ENCODE data around the gene NCAPG.
"Not testable (repeated sequence)": the region's sequence is repeated elsewhere in the genome, so short reads cannot be mapped to it uniquely, and the experiment has no call there.

NCAPG gene

GRCh38 chr4:17823871-17824669 lies 13.3 kb downstream of the NCAPG start:
- Mint-ChIP-seq H3K27me3 (no peaks in the 10 kb centered on the region), H3K27ac (no peak overlapping the region), H3K36me3 (no peaks in the 10 kb centered on the region), H3K4me3 (no peak overlapping the region), H3K4me1 (no peaks in the 10 kb centered on the region), H3K9me3 (no peaks in the 10 kb centered on the region)

DNA sequence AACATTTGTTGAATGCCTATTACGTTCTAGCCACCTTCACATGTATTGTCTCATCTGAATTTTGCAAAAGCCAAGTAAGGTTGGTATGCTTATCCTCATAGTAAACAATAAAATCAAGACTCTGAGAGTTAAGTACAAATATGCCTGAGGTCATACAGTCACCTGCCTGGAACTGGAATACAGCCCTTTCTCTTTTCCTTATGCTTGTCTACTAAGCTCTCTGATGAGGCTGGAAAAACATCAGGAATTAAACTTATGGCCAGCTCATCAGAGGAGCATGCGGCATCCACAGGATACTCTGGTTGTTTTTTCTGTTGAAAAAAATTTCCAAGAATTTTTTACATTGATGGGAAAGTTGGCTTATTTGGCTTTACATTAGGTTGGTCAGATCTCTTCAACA lies 35.5 kb downstream of the NCAPG start:
- no peaks in the 10 kb centered on the region for H3K4me1 Mint-ChIP-seq
- H3K36me3 Mint-ChIP-seq: peaks cover 3% of the 10 kb centered on the region
- H3K27me3 Mint-ChIP-seq: no peaks in the 10 kb centered on the region
- no peak overlapping the region for H3K27ac Mint-ChIP-seq
- H3K9me3 Mint-ChIP-seq: no peaks in the 10 kb centered on the region
- no peak overlapping the region for H3K4me3 Mint-ChIP-seq

- H3K36me3 Mint-ChIP-seq, H3K9me3 Mint-ChIP-seq, H3K27me3 Mint-ChIP-seq, H3K27ac Mint-ChIP-seq, H3K4me1 Mint-ChIP-seq, H3K4me3 Mint-ChIP-seq: not testable (repeated sequence)
Measured at GRCh38 chr4:17850295-17850694, 39.5 kb downstream of the NCAPG start.

- peaks cover 1% of the 10 kb centered on the region for H3K36me3 Mint-ChIP-seq
- H3K4me1 Mint-ChIP-seq: no peaks in the 10 kb centered on the region
- no peak overlapping the region for H3K4me3 Mint-ChIP-seq
- H3K27me3 Mint-ChIP-seq: no peaks in the 10 kb centered on the region
- H3K9me3 Mint-ChIP-seq: no peaks in the 10 kb centered on the region
- no peak overlapping the region for H3K27ac Mint-ChIP-seq
Measured at GRCh38 chr4:17851959-17852358, 41.2 kb downstream of the NCAPG start.

GRCh38 chr4:17854036-17854435 lies 43.3 kb downstream of the NCAPG start:
- Mint-ChIP-seq H3K4me1 (no peaks in the 10 kb centered on the region), H3K27me3 (no peaks in the 10 kb centered on the region)

DNA sequence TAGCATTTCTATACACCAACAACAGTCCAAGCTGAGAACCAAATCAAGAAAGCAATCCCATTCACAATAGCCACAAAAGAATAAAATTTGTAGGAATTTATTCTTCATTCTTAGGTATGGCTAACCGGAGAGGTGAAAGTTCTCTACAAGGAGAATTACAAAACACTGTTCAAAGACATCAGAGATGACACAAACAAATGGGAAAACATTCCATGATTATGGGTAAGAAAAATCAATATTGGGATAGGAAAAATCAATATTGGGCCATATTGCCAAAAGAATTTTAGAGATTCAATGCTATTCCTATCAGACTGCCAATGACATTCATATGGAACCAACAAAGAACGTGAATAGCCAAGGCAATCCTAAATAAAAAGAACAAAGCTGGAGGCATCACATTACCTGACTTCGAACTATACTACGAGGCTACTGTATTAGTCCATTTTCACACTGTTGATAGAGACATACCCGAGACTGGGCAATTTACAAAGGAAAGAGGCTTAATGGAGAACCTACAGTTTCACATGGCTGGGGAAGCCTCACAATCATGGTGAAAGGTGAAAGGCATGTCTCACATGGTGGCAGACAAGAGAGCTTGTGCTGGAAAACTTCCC lies 49.1 kb downstream of the NCAPG start:
- no peak overlapping the region for H3K4me3 Mint-ChIP-seq
- peaks cover 18% of the 10 kb centered on the region for H3K9me3 Mint-ChIP-seq

More at GRCh38 chr4:17854036-17854435, 43.3 kb downstream of the NCAPG start:
- H3K9me3 Mint-ChIP-seq: peaks cover 6% of the 10 kb centered on the region
- peaks cover 5% of the 10 kb centered on the region for H3K36me3 Mint-ChIP-seq
- no peak overlapping the region for H3K4me3 Mint-ChIP-seq
- H3K27ac Mint-ChIP-seq: no peak overlapping the region

GRCh38 chr4:17861906-17862305 lies 51.1 kb downstream of the NCAPG start:
- not testable (repeated sequence) for H3K4me3 Mint-ChIP-seq, H3K4me1 Mint-ChIP-seq, H3K27me3 Mint-ChIP-seq, H3K27ac Mint-ChIP-seq
- Mint-ChIP-seq H3K9me3 (peaks cover 18% of the 10 kb centered on the region), H3K36me3 (peaks cover 32% of the 10 kb centered on the region)

More for the DNA sequence above, 49.1 kb downstream of the NCAPG start:
- H3K36me3 Mint-ChIP-seq: peaks cover 30% of the 10 kb centered on the region
- H3K4me1 Mint-ChIP-seq: no peaks in the 10 kb centered on the region
- H3K27me3 Mint-ChIP-seq: no peaks in the 10 kb centered on the region
- H3K27ac Mint-ChIP-seq: no peak overlapping the region

DNA sequence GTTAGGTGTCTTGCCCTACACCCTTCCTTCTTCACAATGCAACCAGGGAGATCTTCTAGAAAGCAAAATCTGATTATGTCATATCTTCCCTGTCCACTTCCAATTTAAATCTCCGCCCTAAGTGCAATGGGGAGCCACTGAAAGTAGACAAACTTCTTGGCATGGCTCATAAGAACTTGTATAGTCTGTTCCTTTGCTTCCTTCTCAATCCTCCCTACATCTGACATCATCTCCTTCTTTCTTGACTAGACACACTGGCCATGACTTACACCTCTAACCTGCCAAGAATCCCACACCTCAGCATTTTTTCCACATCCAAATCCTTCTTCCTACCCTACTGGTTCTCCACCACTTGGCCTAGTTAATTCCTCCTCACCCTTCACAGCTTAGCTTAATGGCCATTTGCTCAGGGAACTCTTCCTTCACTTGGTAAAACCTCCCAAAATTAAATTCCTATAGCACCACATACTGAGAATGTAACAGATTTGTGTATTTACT lies 55.1 kb downstream of the NCAPG start:
- H3K9me3 Mint-ChIP-seq: peaks cover 12% of the 10 kb centered on the region
- H3K4me3 Mint-ChIP-seq: no peak overlapping the region
- no peak overlapping the region for H3K27ac Mint-ChIP-seq

DNA sequence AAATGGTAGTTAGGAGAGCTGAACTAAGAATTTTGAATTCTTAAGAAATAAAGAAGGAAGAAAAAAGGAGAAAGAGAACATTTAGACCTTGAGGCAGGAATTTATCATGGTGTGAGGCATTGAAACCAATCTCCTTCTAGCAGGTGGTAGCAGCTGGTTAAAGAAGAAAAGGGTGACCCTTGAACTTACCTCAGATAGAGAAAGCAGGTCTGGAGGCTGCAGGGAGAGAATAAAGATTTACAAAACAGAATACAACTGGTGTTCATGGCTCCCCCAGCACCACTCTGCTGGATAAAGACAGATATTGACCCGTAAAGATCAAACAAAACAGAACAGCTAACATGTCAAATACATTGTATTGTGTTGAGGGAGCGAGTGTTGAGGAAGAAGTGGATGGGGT lies 56.0 kb downstream of the NCAPG start:
- H3K9me3 Mint-ChIP-seq: peaks cover 9% of the 10 kb centered on the region
- H3K27ac Mint-ChIP-seq: no peak overlapping the region
- peaks cover 16% of the 10 kb centered on the region for H3K36me3 Mint-ChIP-seq
- no peaks in the 10 kb centered on the region for H3K4me1 Mint-ChIP-seq
- no peaks in the 10 kb centered on the region for H3K27me3 Mint-ChIP-seq
- H3K4me3 Mint-ChIP-seq: no peak overlapping the region

More for the DNA sequence above, 55.1 kb downstream of the NCAPG start:
- Mint-ChIP-seq H3K4me1 (no peaks in the 10 kb centered on the region), H3K36me3 (peaks cover 20% of the 10 kb centered on the region), H3K27me3 (no peaks in the 10 kb centered on the region)

GRCh38 chr4:17867276-17867675 lies 56.5 kb downstream of the NCAPG start:
- Mint-ChIP-seq H3K27ac (no peak overlapping the region), H3K4me1 (no peaks in the 10 kb centered on the region), H3K27me3 (no peaks in the 10 kb centered on the region), H3K4me3 (no peak overlapping the region), H3K36me3 (peaks cover 12% of the 10 kb centered on the region), H3K9me3 (peaks cover 4% of the 10 kb centered on the region)

GRCh38 chr4:17869327-17869726 lies 58.5 kb downstream of the NCAPG start:
- no peak overlapping the region for H3K27ac Mint-ChIP-seq
- no peak overlapping the region for H3K4me3 Mint-ChIP-seq
- H3K9me3 Mint-ChIP-seq: no peaks in the 10 kb centered on the region
- no peaks in the 10 kb centered on the region for H3K4me1 Mint-ChIP-seq
- H3K27me3 Mint-ChIP-seq: no peaks in the 10 kb centered on the region
- H3K36me3 Mint-ChIP-seq: peaks cover 3% of the 10 kb centered on the region

GRCh38 chr4:17875402-17876070 lies 64.8 kb downstream of the NCAPG start:
- Mint-ChIP-seq H3K27me3 (no peaks in the 10 kb centered on the region), H3K36me3 (peaks cover 10% of the 10 kb centered on the region), H3K4me3 (no peak overlapping the region), H3K4me1 (no peaks in the 10 kb centered on the region), H3K27ac (no peak overlapping the region), H3K9me3 (peaks cover 12% of the 10 kb centered on the region)

GRCh38 chr4:17876943-17877342 lies 66.2 kb downstream of the NCAPG start:
- H3K9me3 Mint-ChIP-seq: peaks cover 12% of the 10 kb centered on the region
- H3K4me3 Mint-ChIP-seq: no peak overlapping the region
- peaks cover 10% of the 10 kb centered on the region for H3K36me3 Mint-ChIP-seq
- no peaks in the 10 kb centered on the region for H3K27me3 Mint-ChIP-seq
- no peaks in the 10 kb centered on the region for H3K4me1 Mint-ChIP-seq
- no peak overlapping the region for H3K27ac Mint-ChIP-seq

DNA sequence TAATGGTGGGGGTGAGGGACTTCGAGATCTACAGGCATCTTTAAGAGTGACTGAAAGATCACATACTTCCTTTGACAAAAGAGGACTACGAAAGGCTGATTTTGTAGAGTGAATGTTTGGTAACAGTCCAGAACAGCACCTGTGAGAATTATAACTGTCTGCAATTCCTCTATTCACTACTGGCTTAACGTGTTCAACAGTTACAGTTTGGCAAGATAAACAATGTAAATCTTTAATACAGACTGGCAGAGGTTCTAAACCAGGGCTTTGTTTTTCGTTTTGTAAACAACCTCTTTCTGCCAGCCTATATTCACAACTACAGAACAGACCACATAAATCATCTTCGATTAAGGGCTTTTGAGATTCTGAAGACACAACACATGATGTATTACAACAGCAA lies 66.9 kb downstream of the NCAPG start:
- H3K27ac Mint-ChIP-seq: no peak overlapping the region
- no peaks in the 10 kb centered on the region for H3K27me3 Mint-ChIP-seq
- H3K9me3 Mint-ChIP-seq: peaks cover 12% of the 10 kb centered on the region

DNA sequence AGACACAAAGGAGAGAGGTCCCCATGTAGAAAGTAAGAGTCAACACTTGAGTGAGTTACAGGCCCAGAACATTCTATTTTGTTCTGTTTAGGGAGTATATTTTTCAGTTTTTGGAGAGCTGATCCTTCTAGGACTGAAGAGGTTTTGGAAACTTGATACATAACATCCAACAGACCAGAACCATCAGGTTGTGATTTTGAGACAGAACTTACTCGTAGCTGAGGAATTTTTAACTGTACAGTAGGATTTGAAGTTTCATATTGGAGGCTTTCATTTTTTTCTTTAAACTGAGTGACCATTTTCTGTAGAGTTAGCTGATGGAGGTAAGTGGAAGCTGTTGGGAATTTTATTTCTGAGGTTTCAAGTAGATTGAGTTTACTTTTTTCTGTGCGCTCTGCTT lies 73.3 kb downstream of the NCAPG start:
- H3K4me3 Mint-ChIP-seq: no peak overlapping the region
- no peak overlapping the region for H3K27ac Mint-ChIP-seq
- H3K9me3 Mint-ChIP-seq: no peaks in the 10 kb centered on the region
- H3K4me1 Mint-ChIP-seq: no peaks in the 10 kb centered on the region
- no peaks in the 10 kb centered on the region for H3K27me3 Mint-ChIP-seq
- peaks cover 13% of the 10 kb centered on the region for H3K36me3 Mint-ChIP-seq

More for the DNA sequence above, 66.9 kb downstream of the NCAPG start:
- no peaks in the 10 kb centered on the region for H3K4me1 Mint-ChIP-seq
- H3K36me3 Mint-ChIP-seq: peaks cover 10% of the 10 kb centered on the region
- no peak overlapping the region for H3K4me3 Mint-ChIP-seq

GRCh38 chr4:17884511-17884910 lies 73.7 kb downstream of the NCAPG start:
- H3K27me3 Mint-ChIP-seq: no peaks in the 10 kb centered on the region
- H3K4me3 Mint-ChIP-seq: no peak overlapping the region
- H3K27ac Mint-ChIP-seq: no peak overlapping the region
- peaks cover 13% of the 10 kb centered on the region for H3K36me3 Mint-ChIP-seq
- H3K9me3 Mint-ChIP-seq: no peaks in the 10 kb centered on the region
- H3K4me1 Mint-ChIP-seq: no peaks in the 10 kb centered on the region

Measured in activated naive CD4-positive, alpha-beta T cell treated with anti-CD3 and anti-CD28 coated beads, Interleukin-2, amount 50 U/mL, for 24 hours (primary cell).